HG03025 (cell line): ENCODE data around the gene VTI1A.
"Not testable (repeated sequence)": the region's sequence is repeated elsewhere in the genome, so short reads cannot be mapped to it uniquely, and the experiment has no call there.

Source experiments
- ATAC-seq: cut with Tn5 transposase; IDR thresholded peaks from one replicate; pipeline ENCODE4 v1.9.1; 2021; ENCODE audit warnings: mild to moderate bottlenecking, moderate library complexity; ENCODE audit not compliant: unreplicated experiment, low FRiP score

The VTI1A gene

DNA sequence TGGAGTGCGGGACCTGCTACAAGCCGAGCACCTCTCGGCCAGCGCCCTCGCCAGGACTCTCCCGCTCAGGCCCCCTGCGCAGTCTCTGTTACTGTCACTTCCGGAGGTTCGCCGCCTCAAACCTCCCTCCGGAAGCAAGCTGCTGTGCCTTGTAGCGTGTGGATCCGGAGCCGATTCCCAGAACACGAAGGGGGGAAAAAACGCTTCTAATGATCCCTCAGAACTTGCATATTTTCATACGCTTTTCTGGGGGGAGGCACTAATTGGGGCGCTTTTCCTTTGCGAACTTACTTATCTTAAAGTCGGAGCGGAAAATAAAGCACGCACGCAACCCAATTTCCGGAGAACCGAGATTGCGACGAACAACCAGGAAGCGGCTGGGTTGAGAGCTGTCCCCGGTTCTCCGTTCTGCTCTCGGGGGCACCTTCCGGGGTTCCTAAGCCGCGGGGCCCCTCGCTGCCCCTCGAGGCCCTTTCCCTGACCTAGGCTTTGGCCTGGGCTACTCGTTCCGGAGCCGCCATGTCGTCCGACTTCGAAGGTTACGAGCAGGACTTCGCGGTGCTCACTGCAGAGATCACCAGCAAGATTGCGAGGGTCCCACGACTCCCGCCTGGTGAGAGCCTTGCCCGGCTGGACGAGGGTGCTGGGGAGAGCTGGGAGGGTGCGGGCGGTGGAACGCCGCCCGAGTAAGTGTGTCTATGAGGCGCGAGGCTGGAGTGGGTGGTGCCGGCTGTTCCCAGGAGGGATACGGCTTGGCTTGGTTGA is at the start of gene VTI1A, which contains the start of gene ZDHHC6:
VTI1A (plus strand) TSS at position 361 of the 765 bp plus-strand sequence; CDS start at position 520, 159 bp downstream.
ZDHHC6 (minus strand) TSS at position 60 of the 765 bp plus-strand sequence. CDS start 1,478 bp downstream, outside the sequence.
- ATAC-seq = peak; percentile 90

DNA sequence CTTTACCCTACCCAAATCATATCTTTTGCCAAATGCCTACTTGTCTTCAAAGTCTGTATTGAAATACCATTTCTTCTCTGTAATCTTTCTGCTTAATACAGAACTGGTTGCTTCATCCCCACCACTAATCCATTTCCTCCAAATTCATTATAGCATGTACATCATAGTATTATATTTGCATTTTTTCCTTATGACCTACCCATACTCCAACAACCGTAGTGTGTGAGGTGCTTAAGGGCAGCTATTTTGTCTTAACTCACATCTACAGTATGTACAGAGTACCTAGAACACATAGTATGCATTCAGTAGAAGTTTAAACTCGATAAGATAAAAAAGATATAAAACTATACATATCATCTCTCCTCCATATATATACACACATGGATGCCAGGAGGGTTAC is 49.4 kb upstream of the VTI1A start:
- ATAC-seq = no peak

DNA sequence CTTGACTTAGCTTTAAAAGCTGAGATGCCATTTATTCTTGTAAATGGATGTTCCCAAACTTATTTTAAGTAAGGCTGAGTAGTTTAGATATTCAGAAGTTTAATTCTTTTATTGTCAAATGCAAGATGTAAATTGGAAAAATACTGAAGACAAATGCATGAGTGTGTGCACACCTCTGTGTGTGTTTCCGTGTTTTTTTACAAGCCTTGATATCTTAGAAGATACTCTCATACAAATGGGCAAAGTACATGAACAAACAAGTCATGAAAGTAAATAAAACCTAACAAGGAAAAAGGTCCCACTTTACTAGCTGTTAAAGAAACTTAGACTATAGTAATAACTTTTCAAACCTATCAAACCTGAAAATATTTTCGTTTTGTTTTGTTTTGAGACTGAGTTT is 44.1 kb upstream of the VTI1A start:
- ATAC-seq = no peak

GRCh38 chr10:112404617-112405016 is 42.4 kb upstream of the VTI1A start:
- no peak for ATAC-seq

DNA sequence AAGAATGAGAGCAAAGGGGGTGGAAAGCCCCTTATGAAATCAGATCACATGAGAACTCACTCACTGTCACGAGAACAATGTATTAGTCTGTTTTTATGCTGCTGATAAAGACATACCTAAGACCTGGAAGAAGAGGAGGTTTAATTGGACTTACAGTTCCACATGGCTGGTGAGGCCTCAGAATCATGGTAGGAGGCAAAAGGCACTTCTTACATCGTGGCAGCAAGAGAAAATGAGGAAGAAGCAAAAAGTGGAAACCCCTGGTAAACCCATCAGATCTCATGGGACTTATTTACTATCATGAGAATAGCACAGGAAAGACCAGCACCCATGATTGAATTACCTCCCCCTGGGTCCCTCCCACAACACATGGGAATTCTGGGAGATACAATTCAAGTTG is 40.2 kb upstream of the VTI1A start:
- not testable (repeated sequence) for ATAC-seq

- no peak for ATAC-seq
Measured at GRCh38 chr10:112407696-112408095, 39.3 kb upstream of the VTI1A start.

GRCh38 chr10:112409299-112409698 is 37.7 kb upstream of the VTI1A start:
- no peak for ATAC-seq

GRCh38 chr10:112409755-112410154 is 37.3 kb upstream of the VTI1A start:
- ATAC-seq = no peak

DNA sequence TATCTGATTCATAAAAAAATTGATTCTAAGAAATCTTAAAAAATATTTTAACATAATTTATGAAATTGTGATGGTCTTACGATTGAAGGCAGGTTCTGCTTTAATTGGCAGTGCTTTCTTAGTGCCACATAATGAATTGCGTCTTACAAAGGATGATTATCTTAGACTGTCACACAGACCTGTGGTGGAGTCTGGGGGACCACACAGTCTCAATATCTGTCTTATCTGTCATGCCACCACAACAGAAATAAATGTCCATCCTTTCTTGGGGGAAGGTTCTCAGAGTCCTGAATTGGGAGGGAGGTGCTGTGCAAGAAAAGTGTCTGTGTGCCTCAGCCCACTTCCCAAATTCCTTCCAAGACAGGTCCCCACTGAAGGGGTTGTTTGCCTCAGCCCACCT is 34.3 kb upstream of the VTI1A start:
- ATAC-seq = no peak

- ATAC-seq = no peak
Measured at GRCh38 chr10:112421731-112422130, 25.3 kb upstream of the VTI1A start.

GRCh38 chr10:112424651-112425050 is 22.4 kb upstream of the VTI1A start:
- no peak for ATAC-seq

- no peak for ATAC-seq
Measured at GRCh38 chr10:112426111-112426510, 20.9 kb upstream of the VTI1A start.

GRCh38 chr10:112429147-112429546 is 17.9 kb upstream of the VTI1A start:
- no peak for ATAC-seq

- no peak for ATAC-seq
Measured at GRCh38 chr10:112429654-112430230, 17.3 kb upstream of the VTI1A start.

DNA sequence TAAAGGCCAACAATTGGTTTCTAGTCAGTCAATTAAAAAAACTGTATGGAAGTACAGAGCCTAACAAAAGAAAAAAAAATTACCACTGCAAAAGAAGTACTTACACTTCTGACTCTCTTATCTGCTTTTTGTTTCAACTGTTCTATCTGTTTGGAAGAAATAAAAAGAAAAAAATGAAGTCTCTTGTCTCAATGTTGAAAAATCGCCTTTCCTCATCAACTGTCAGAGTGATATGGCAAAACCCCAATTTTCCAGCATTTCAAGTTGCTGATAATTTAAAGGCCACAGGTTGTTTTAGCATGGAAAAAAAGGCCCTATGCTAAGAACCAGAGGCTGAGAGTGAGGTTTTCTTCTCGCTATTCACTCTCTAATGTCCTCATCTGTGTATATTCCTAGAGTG is 13.9 kb upstream of the VTI1A start:
- ATAC-seq = no peak

DNA sequence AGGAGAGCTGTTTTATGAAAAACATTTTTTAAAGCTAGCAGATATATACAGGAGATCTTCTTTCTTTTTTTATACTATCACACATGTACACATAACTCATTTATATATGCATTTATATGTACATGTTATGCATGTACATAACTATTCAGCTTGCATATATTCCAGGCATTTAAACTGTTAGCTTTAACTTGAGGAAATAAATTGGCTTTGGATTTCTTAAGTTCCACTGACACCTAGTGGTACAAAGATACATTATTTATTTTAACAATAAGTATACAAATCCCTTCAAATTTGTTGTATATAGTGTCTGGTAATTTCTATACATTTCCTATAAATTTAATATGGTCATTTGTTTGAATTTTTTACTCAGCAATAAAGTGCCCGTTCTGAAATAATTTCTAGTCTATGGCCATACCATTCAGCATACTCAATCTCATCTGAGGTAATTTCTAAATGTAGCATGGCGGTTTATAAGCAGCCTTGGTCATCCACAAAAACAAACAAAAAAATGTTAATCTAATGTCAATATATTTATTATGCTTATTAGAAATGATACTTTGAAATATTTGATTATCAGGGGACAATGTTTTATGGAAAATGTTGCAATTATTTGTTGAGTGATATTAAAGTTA is 11.9 kb upstream of the VTI1A start:
- no peak for ATAC-seq

GRCh38 chr10:112438356-112438755 is 8.7 kb upstream of the VTI1A start:
- ATAC-seq = no peak

DNA sequence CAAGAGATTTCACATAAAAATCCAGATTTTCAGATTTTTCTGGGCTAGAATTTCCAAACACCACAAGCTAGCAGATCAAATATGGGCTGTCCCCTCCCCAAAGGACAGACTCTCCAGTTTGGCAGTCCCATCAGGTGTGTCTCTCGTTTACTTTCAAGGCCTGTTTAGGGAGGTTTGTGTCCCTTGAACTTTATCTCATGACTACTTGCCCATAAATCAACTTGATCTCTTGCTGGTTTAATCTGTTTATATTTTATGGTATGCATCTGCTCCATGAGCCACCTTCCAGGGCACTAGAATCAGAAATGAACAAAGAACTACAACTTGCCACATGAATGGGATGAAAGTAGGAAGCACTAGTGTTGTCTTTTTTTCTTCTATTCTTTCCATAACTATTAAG is 5.5 kb upstream of the VTI1A start:
- no peak for ATAC-seq

GRCh38 chr10:112442063-112442462 is 5.0 kb upstream of the VTI1A start:
- ATAC-seq = no peak

GRCh38 chr10:112446055-112446854 is 760 bp upstream of the VTI1A start:
- ATAC-seq = peak; percentile 41

GRCh38 chr10:112447620-112447928 is 559 bp downstream of the VTI1A start:
- ATAC-seq = no peak
